HL-60 (cell line): ENCODE data around the gene DPH3.

ENCODE experiments used
- CTCF ChIP-seq: IDR thresholded peaks from one replicate; pipeline ENCODE4 v1.5.1; 2011; ENCODE audit warnings: low read length, control low read depth, inconsistent platforms; ENCODE audit not compliant: insufficient read depth
- GABPA ChIP-seq: IDR thresholded peaks from 2 replicates; pipeline ENCODE4 v1.6.1; 2012; ENCODE audit warnings: low read depth
- POLR2AphosphoS5 ChIP-seq: IDR thresholded peaks from 2 replicates; pipeline ENCODE4 v1.6.1; 2012; ENCODE audit warnings: low read depth
- REST ChIP-seq: IDR thresholded peaks from 2 replicates; pipeline ENCODE4 v1.6.1; 2012; ENCODE audit warnings: low read depth; ENCODE audit not compliant: insufficient replicate concordance
- SPI1 ChIP-seq: IDR thresholded peaks from 2 replicates; pipeline ENCODE4 v1.6.1; 2012; ENCODE audit warnings: low read depth, mild to moderate bottlenecking, borderline replicate concordance

GRCh38 chr3:16264708-16265454 lies at the start of gene DPH3, which contains the start of gene OXNAD1:
- no peak for TF ChIP-seq CTCF
- no peak for TF ChIP-seq SPI1
- peak; percentile 94 for TF ChIP-seq GABPA
- TF ChIP-seq POLR2AphosphoS5 = peak; percentile 78
- TF ChIP-seq REST = no peak
